GM18507 (cell line): ENCODE data around the gene SIL1.
"Not testable (repeated sequence)": the region's sequence is repeated elsewhere in the genome, so short reads cannot be mapped to it uniquely, and the experiment has no call there.

Source experiments
- DNase-seq: peaks from one replicate; pipeline ENCODE4 v3.0.0; 2011; ENCODE audit warnings: low read depth; ENCODE audit not compliant: insufficient read length; ENCODE audit errors: extremely low spot score
- FAIRE-seq: peaks from 2 replicates; lab custom pipeline; 2011; peaks lifted over from hg19 to GRCh38; lab: Jason Lieb, UNC

SIL1 gene

GRCh38 chr5:139179778-139180513, 18.2 kb downstream of the SIL1 start:
- FAIRE-seq, DNase-seq: not testable (repeated sequence)

GRCh38 chr5:139178935-139179334, 19.2 kb downstream of the SIL1 start:
- DNase-seq: no peak
- FAIRE-seq: no peak

GRCh38 chr5:139178589-139178917, 19.6 kb downstream of the SIL1 start:
- DNase-seq (no peak), FAIRE-seq (no peak)

- DNase-seq: no peak
- peak; percentile 49 for FAIRE-seq
Measured at GRCh38 chr5:139177809-139178588, 20.2 kb downstream of the SIL1 start.

- FAIRE-seq, DNase-seq: not testable (repeated sequence)
Measured at GRCh38 chr5:139177281-139177680, 20.9 kb downstream of the SIL1 start.

GRCh38 chr5:139174382-139174781, 23.8 kb downstream of the SIL1 start:
- not testable (repeated sequence) for DNase-seq

GRCh38 chr5:139171779-139172404, 26.3 kb downstream of the SIL1 start:
- no peak for FAIRE-seq

More at GRCh38 chr5:139174382-139174781, 23.8 kb downstream of the SIL1 start:
- not testable (repeated sequence) for FAIRE-seq

GRCh38 chr5:139167952-139168720, 30.0 kb downstream of the SIL1 start:
- FAIRE-seq: no peak
- DNase-seq: no peak

More at GRCh38 chr5:139171779-139172404, 26.3 kb downstream of the SIL1 start:
- DNase-seq: no peak

- FAIRE-seq: no peak
- no peak for DNase-seq
Measured at GRCh38 chr5:139167533-139167932, 30.6 kb downstream of the SIL1 start.

GRCh38 chr5:139167063-139167462, 31.1 kb downstream of the SIL1 start:
- DNase-seq (no peak), FAIRE-seq (no peak)

- not testable (repeated sequence) for FAIRE-seq, DNase-seq
Measured at GRCh38 chr5:139164897-139165296, 33.3 kb downstream of the SIL1 start.

GRCh38 chr5:139164020-139164419, 34.1 kb downstream of the SIL1 start:
- FAIRE-seq (no peak), DNase-seq (no peak)

GRCh38 chr5:139162448-139162847, 35.7 kb downstream of the SIL1 start:
- FAIRE-seq: no peak
- DNase-seq: no peak

DNA sequence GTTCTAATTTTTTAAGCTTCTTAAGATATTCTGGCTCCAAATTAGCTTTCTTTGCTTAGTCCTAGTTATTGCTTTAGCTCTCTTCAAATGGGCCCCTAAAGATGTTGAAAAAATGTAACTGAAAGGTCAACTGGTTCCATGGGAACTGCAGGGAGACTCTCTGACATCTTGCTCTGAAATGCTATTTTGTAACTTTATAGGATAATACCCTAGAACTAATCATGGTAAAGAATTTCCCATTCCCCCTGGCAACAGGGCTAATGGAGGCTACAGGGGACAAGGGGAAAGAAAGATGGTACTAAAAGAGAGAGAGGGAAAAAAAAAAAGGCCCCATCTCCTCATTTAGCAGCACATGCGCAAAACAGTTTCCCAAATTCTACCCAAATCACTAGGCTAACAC, 39.4 kb downstream of the SIL1 start:
- DNase-seq (no peak), FAIRE-seq (no peak)

DNA sequence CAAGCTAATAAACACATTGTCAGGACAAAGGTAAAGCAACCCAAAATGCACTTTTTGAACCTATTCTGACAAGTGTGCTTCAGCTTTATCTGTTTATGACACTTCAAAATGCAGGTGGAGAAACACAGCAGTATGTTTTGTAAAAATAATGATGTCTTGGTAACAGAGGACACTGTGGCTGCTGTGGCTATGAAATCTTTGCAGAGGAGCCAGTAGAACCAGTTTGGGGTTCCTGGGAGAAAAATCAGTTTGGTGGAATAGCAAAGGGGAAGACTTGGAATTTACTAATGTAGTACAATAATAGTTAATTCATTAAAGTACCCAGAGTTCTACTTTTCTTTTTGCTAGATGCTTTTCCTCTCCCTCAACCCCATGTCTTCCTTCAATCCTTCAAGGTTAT, 40.6 kb downstream of the SIL1 start:
- no peak for FAIRE-seq
- DNase-seq: no peak

- DNase-seq (no peak), FAIRE-seq (no peak)
Measured at GRCh38 chr5:139156814-139157213, 41.4 kb downstream of the SIL1 start.

- no peak for FAIRE-seq
- DNase-seq: no peak
Measured at GRCh38 chr5:139155333-139155732, 42.8 kb downstream of the SIL1 start.

GRCh38 chr5:139151902-139152301, 46.3 kb downstream of the SIL1 start:
- DNase-seq (no peak), FAIRE-seq (no peak)

- FAIRE-seq (no peak), DNase-seq (no peak)
Measured at GRCh38 chr5:139150367-139150999, 47.7 kb downstream of the SIL1 start.
